ENCODE results near the gene CIAO1. TPM values are rescaled to one million over a fixed set of nuclear protein-coding genes. Genes with fewer than 3 reads are reported as not detected.
"Not testable (repeated sequence)": the region's sequence is repeated elsewhere in the genome, so short reads cannot be mapped to it uniquely, and the experiment has no call there.

Gene CIAO1
- total RNA-seq, 1 donor from 2014 or later, result 54.6 TPM

DNA sequence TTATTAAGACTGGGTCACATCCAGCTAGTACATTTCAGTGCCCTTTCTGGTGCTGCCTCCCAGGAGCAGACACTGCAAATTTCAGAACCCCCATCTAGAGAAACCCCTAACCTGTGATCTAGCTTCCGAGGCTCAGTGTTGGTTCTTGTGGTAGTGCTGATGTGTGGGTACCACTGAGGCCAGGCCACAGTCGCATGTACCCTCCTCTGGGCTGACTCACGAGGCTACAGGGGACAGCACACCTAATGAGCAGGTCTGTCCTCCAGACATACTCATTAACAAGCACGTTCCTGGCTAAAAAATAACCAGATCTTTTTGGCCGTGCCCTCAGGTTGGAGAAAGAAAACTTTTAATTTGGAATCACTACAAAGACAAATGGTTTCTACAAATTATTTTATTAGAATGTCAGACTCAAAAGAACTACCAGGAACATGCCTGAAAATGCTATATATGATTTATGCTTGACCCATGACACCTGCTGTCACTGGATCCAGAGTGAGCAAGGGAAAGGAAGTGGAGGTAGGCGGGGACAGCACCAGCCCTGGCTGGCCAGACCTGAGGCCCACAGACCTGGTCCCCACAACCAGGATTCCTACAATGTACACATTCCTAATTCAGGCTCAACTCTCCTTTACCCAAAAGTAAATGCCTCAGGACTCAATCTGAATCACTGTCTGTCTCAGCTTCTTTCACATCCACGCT is 8.5 kb downstream of the CIAO1 start:
- Mint-ChIP-seq H3K36me3 (ENCODE audit: unreplicated experiment) (peaks cover 47% of the 10 kb centered on the region), H3K9me3 (ENCODE audit: unreplicated experiment) (no peaks in the 10 kb centered on the region), H3K27ac (ENCODE audit: unreplicated experiment) (peak overlapping the region; percentile 44), H3K27me3 (ENCODE audit: unreplicated experiment) (no peaks in the 10 kb centered on the region), H3K4me3 (ENCODE audit: unreplicated experiment) (no peak overlapping the region), H3K4me1 (ENCODE audit: unreplicated experiment) (peaks cover 4% of the 10 kb centered on the region)
- TF ChIP-seq, protein P1, sequence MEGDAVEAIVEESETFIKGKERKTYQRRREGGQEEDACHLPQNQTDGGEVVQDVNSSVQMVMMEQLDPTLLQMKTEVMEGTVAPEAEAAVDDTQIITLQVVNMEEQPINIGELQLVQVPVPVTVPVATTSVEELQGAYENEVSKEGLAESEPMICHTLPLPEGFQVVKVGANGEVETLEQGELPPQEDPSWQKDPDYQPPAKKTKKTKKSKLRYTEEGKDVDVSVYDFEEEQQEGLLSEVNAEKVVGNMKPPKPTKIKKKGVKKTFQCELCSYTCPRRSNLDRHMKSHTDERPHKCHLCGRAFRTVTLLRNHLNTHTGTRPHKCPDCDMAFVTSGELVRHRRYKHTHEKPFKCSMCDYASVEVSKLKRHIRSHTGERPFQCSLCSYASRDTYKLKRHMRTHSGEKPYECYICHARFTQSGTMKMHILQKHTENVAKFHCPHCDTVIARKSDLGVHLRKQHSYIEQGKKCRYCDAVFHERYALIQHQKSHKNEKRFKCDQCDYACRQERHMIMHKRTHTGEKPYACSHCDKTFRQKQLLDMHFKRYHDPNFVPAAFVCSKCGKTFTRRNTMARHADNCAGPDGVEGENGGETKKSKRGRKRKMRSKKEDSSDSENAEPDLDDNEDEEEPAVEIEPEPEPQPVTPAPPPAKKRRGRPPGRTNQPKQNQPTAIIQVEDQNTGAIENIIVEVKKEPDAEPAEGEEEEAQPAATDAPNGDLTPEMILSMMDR (IDR thresholded peaks at IDR 0.05), result no peak
- no peak for DNase-seq (ENCODE audit: extremely low spot score, unreplicated experiment)

DNA sequence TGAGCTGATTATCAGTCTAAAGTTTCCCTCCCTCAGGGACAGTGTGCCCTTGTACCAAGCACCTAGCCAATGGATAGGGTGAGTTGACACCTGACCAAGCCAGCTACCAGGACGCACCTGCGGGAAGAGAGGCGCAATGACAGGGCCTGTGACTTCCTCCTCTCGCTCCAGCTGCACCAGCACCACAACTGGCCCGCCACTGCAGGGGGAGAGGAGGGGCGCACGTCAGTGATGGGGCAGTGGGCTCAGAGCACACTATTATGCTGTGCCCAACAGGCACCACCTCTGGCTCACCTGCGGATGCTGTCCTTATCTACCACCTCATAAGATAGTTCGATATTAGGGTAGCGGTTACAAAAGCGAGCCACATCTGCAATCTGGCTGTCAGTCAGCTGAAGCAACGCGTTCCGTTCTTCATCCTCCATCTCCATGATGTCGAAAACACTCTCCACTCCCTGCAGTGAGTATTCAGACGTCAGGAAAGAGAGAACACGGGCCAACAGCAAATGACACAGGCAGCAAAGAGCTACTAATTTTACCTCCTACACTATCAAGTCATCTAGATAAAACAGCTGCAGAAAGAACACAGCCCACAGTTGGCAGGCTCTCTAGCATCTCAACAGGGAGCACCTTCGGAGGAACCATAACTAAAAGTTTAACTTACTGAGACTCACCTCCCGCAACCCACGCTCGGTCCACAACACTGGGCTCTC is 10.9 kb downstream of the CIAO1 start:
- no peak overlapping the region for H3K27ac Mint-ChIP-seq (ENCODE audit: unreplicated experiment)
- H3K9me3 Mint-ChIP-seq (ENCODE audit: unreplicated experiment), result no peaks in the 10 kb centered on the region
- H3K4me3 Mint-ChIP-seq (ENCODE audit: unreplicated experiment), result no peak overlapping the region
- TF ChIP-seq, protein P1 (IDR thresholded peaks at IDR 0.05), result no peak
- peaks cover 4% of the 10 kb centered on the region for H3K4me1 Mint-ChIP-seq (ENCODE audit: unreplicated experiment)
- DNase-seq (ENCODE audit: extremely low spot score, unreplicated experiment), result no peak
- H3K36me3 Mint-ChIP-seq (ENCODE audit: unreplicated experiment), result peaks cover 52% of the 10 kb centered on the region
- H3K27me3 Mint-ChIP-seq (ENCODE audit: unreplicated experiment), result no peaks in the 10 kb centered on the region

DNA sequence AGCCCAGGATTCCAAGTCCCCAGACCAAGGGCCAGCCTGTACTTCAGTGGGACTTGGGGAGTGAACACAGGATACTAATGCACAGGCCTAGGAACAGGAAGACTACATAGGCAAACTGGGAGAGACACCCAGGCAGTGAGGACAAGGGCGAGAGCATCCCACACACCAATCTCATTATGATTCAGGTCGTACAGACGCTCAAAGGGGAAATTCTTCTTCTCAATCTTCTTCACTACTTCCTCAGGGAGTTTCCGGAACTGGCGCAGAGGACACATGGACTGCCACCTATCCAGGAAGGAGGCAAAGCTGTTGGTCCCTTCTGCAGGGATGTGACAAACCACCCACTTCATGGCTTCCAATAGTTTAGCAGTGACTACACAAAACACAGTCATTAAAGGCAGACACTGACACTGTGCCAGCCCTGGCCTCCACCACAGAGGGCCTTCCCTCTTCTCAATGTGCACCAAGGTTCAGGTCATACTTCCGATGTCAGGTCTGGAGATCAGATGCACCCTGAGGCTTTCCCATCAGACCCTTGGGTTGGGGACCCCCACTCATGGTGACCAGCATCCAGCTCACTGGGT is 21.3 kb downstream of the CIAO1 start:
- no peak for DNase-seq (ENCODE audit: extremely low spot score, unreplicated experiment)
- peaks cover 59% of the 10 kb centered on the region for H3K36me3 Mint-ChIP-seq (ENCODE audit: unreplicated experiment)
- TF ChIP-seq, protein P1 (IDR thresholded peaks at IDR 0.05), result no peak
- no peak overlapping the region for H3K27ac Mint-ChIP-seq (ENCODE audit: unreplicated experiment)
- no peak overlapping the region for H3K4me3 Mint-ChIP-seq (ENCODE audit: unreplicated experiment)
- H3K27me3 Mint-ChIP-seq (ENCODE audit: unreplicated experiment), result no peaks in the 10 kb centered on the region
- H3K4me1 Mint-ChIP-seq (ENCODE audit: unreplicated experiment), result no peaks in the 10 kb centered on the region
- H3K9me3 Mint-ChIP-seq (ENCODE audit: unreplicated experiment), result no peaks in the 10 kb centered on the region

DNA sequence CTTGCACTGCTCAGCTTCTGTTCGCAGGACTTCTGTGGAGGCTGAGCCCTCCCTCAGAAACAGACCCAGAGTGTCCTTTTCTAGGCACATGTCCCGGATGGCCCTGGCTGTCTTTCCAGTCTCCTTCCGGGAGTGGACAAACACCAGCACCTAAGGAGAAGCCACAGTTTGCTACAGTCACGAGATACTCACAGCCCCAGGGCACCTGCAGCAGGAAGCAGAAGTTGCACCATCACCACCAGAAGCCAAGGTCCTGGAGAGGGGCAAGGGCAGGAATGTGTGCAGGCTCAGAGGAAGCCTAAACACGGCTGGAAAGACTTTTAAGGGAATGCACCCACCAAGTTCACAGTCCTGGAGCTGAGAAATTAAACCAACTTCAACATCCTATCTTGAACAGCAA is 25.7 kb downstream of the CIAO1 start:
- H3K4me1 Mint-ChIP-seq (ENCODE audit: unreplicated experiment), result no peaks in the 10 kb centered on the region
- no peaks in the 10 kb centered on the region for H3K27me3 Mint-ChIP-seq (ENCODE audit: unreplicated experiment)
- peaks cover 72% of the 10 kb centered on the region for H3K36me3 Mint-ChIP-seq (ENCODE audit: unreplicated experiment)
- H3K4me3 Mint-ChIP-seq (ENCODE audit: unreplicated experiment), result no peak overlapping the region
- no peak overlapping the region for H3K27ac Mint-ChIP-seq (ENCODE audit: unreplicated experiment)
- TF ChIP-seq, protein P1 (IDR thresholded peaks at IDR 0.05), result no peak
- DNase-seq (ENCODE audit: extremely low spot score, unreplicated experiment), result no peak
- no peaks in the 10 kb centered on the region for H3K9me3 Mint-ChIP-seq (ENCODE audit: unreplicated experiment)

DNA sequence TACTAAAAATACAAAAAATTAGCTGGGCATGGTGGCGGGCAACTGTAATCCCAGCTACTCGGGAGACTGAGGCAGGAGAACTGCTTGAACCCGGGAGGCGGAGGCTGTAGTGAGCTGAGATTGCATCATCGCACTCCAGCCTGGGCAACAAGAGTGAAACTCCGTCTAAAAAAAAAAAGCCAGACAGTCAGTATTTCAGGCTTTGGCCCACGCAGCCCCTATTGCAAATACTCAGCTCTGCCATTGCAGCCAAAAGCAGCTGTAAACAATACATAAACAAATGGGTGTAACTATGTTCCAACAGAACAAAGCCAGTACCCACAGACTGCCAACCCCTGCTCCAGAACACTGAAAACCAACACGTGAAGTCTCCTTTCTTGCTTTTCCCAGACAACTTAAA is 28.2 kb downstream of the CIAO1 start:
- not testable (repeated sequence) for H3K27me3 Mint-ChIP-seq (ENCODE audit: unreplicated experiment); DNase-seq (ENCODE audit: extremely low spot score, unreplicated experiment); H3K27ac Mint-ChIP-seq (ENCODE audit: unreplicated experiment); H3K4me1 Mint-ChIP-seq (ENCODE audit: unreplicated experiment); H3K4me3 Mint-ChIP-seq (ENCODE audit: unreplicated experiment); H3K9me3 Mint-ChIP-seq (ENCODE audit: unreplicated experiment)
- H3K36me3 Mint-ChIP-seq (ENCODE audit: unreplicated experiment), result peaks cover 72% of the 10 kb centered on the region

Data from osteocyte (in vitro differentiated cells).